ENCODE results near the gene ZNF682.

DNA sequence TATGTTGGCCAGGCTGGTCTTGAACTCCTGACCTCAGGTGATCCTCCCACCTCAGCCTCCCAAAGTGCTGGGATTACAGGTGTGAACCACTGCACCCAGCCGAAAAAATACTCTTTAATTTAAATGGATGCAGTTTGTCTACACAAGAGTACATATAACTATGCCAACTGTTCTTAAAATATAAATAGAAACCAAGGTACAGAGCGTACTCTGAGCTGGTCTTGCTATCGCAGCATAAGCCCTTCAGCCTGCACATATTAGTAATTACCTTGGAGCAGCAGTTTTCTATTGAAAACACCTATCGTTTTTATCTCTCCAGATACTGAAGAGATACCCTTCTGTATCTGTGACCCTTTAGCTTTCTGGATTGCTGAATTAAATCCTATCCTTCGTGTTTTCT is 3.4 kb downstream of the ZNF682 start:
- TF ChIP-seq, protein P1, sequence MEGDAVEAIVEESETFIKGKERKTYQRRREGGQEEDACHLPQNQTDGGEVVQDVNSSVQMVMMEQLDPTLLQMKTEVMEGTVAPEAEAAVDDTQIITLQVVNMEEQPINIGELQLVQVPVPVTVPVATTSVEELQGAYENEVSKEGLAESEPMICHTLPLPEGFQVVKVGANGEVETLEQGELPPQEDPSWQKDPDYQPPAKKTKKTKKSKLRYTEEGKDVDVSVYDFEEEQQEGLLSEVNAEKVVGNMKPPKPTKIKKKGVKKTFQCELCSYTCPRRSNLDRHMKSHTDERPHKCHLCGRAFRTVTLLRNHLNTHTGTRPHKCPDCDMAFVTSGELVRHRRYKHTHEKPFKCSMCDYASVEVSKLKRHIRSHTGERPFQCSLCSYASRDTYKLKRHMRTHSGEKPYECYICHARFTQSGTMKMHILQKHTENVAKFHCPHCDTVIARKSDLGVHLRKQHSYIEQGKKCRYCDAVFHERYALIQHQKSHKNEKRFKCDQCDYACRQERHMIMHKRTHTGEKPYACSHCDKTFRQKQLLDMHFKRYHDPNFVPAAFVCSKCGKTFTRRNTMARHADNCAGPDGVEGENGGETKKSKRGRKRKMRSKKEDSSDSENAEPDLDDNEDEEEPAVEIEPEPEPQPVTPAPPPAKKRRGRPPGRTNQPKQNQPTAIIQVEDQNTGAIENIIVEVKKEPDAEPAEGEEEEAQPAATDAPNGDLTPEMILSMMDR (conservative IDR thresholded peaks at IDR 0.05): no peak
- no peak for TF ChIP-seq EZH2 (IDR thresholded peaks at IDR 0.05; ENCODE audit: low read depth)
